ENCODE results near the gene RARB.

Gene RARB

GRCh38 chr3:25457671-25458419 lies 29.8 kb downstream of the RARB start:
- DNase-seq (ENCODE audit: low read depth), result no peak
- no peak overlapping the region for H3K4me3 ChIP-seq (ENCODE audit: low read depth, low read length)

DNA sequence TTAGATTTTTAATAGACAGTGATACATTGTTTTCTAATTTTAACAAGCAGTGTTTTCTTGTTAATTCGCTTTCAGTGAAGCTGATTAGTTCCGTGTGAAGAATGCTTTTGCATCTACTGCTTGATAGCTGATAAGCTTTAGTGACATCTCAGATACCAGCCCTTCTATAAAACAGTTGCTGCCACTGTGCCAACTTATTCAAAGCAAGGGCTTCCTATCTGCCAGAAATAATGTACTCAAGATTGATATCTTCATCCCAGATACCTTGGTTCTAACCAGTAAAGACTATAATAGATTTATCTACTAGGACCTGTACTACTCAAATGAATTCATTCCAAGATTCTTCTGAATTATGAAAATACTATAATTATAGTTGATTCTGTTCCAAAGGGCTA lies 30.4 kb downstream of the RARB start:
- no peak for DNase-seq (ENCODE audit: low read depth)
- TF ChIP-seq, protein P1, sequence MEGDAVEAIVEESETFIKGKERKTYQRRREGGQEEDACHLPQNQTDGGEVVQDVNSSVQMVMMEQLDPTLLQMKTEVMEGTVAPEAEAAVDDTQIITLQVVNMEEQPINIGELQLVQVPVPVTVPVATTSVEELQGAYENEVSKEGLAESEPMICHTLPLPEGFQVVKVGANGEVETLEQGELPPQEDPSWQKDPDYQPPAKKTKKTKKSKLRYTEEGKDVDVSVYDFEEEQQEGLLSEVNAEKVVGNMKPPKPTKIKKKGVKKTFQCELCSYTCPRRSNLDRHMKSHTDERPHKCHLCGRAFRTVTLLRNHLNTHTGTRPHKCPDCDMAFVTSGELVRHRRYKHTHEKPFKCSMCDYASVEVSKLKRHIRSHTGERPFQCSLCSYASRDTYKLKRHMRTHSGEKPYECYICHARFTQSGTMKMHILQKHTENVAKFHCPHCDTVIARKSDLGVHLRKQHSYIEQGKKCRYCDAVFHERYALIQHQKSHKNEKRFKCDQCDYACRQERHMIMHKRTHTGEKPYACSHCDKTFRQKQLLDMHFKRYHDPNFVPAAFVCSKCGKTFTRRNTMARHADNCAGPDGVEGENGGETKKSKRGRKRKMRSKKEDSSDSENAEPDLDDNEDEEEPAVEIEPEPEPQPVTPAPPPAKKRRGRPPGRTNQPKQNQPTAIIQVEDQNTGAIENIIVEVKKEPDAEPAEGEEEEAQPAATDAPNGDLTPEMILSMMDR (IDR thresholded peaks at IDR 0.05; ENCODE audit: insufficient read depth, low read depth, low read length, missing control alignments), result no peak
- H3K4me3 ChIP-seq (ENCODE audit: low read depth, low read length), result no peak overlapping the region

More at GRCh38 chr3:25457671-25458419, 29.8 kb downstream of the RARB start:
- TF ChIP-seq, protein P1 (IDR thresholded peaks at IDR 0.05; ENCODE audit: insufficient read depth, low read depth, low read length, missing control alignments), result no peak

DNA sequence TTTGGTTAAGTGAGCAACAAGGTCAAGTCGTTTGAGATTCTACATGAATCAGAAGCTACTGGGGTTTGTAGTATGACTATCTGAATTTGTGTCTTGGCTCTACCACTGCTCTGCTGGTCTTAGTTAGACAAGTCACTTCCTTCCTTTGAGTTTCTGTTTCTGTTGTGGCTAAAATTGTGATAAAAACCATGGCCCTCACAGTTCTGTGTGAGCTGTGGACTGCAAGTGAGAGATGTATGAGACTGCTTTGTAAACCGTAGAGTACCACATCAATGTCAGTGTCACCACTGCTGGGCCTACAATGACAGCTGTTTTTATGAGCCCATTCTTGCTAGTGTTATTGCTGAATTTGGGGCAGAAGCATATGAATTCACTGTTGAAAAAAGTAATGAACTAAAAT lies 32.7 kb downstream of the RARB start:
- peak; percentile 82 for DNase-seq (ENCODE audit: low read depth)
- H3K4me3 ChIP-seq (ENCODE audit: low read depth, low read length), result no peak overlapping the region
- TF ChIP-seq, protein P1 (IDR thresholded peaks at IDR 0.05; ENCODE audit: insufficient read depth, low read depth, low read length, missing control alignments), result no peak

DNA sequence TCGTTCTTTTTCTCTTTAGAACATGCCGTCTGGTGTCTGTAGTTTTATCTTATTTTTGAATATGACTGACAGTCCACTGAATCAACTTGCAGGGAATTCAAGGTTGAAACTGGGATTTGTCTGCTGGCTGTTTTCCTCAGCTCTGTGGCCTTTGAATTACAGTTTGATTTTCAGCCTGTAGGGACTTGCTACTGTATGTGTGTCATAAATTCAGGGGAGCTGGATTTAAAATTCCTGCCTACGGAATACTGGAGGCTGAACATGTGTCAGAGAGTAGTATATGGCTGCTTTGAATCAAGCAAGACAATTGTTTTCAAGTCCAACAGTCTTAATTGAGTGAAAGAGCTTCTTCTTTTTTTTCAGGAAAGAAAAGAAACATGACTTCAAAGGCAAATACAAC lies 33.9 kb downstream of the RARB start:
- TF ChIP-seq, protein P1 (IDR thresholded peaks at IDR 0.05; ENCODE audit: insufficient read depth, low read depth, low read length, missing control alignments), result no peak
- DNase-seq (ENCODE audit: low read depth), result no peak
- no peak overlapping the region for H3K4me3 ChIP-seq (ENCODE audit: low read depth, low read length)

DNA sequence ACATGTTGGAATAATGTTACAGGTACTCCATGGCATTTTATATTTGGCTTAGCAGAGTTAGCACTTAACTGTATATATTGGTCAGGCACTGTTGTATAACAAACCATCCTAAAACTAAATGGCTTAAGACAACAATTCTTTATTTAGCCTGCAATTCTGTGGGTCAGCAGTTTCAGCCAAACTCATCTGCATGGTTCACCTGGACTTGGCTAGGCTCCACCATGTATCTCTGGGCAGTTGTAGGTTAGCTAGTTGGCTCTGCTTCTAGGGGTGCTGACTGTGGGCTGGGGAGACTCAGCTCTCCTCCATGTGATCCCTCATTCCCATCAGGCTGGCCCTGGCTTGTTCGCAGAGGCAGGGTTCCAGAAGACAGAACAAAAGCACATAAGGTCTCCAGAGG lies 34.4 kb downstream of the RARB start:
- DNase-seq (ENCODE audit: low read depth), result no peak
- H3K4me3 ChIP-seq (ENCODE audit: low read depth, low read length), result no peak overlapping the region
- TF ChIP-seq, protein P1 (IDR thresholded peaks at IDR 0.05; ENCODE audit: insufficient read depth, low read depth, low read length, missing control alignments), result no peak

GRCh38 chr3:25463836-25464418 lies 35.9 kb downstream of the RARB start:
- no peak for DNase-seq (ENCODE audit: low read depth)
- TF ChIP-seq, protein P1 (IDR thresholded peaks at IDR 0.05; ENCODE audit: insufficient read depth, low read depth, low read length, missing control alignments), result no peak

More at GRCh38 chr3:25463836-25464418, 35.9 kb downstream of the RARB start:
- H3K4me3 ChIP-seq (ENCODE audit: low read depth, low read length), result no peak overlapping the region
